Caco-2 (cell line): Measurements from ENCODE around the gene KLHL42. TPM values are rescaled to one million over a fixed set of nuclear protein-coding genes. Genes with fewer than 3 reads are reported as not detected.
"Not testable (repeated sequence)": the region's sequence is repeated elsewhere in the genome, so short reads cannot be mapped to it uniquely, and the experiment has no call there.

ENCODE experiments used
- BruUV-seq: library from RNA; stranded (reverse); fragments of 400-500 nt; replicated peaks from 2 replicates; lab custom pipeline; 2021; lab: Mats Ljungman, UMichigan
- CTCF ChIA-PET: fragments of 300-600 bp; sonication (Branson Sonifier 250); formaldehyde crosslinking; loops from one replicate; lab custom pipeline; 2022; ENCODE audit warnings: antibody characterized with exemption; lab: Charles Lee
- POLR2A ChIA-PET: fragments of 300-600 bp; sonication (Branson Sonifier 250); formaldehyde crosslinking; loops from one replicate; lab custom pipeline; 2022; ENCODE audit warnings: antibody characterized with exemption; lab: Charles Lee
- DNase-seq, 2 experiments: peaks; one replicate each; pipeline versions ENCODE4 v3.0.0 to v3.0.0-alpha.2; 2020 to 2022
- H3K27me3 ChIP-seq: replicated peaks from 2 replicates; pipeline ENCODE4 v1.6.0; 2011; ENCODE audit warnings: low read length; ENCODE audit not compliant: control insufficient read depth, insufficient read depth
- H3K36me3 ChIP-seq: 2 replicates; pipeline ENCODE4 v1.5.1; 2011; ENCODE audit warnings: low read length; ENCODE audit not compliant: control insufficient read depth, insufficient read depth
- H3K4me1 ChIP-seq: fragments of 250-450 bp; sonication (Bioruptor Pico); 2 replicates; pipeline ENCODE4 v1.5.1; 2020; ENCODE audit warnings: mild to moderate bottlenecking
- H3K4me3 ChIP-seq: 2 replicates; pipeline ENCODE4 v1.5.1; 2011; ENCODE audit warnings: low read depth, mild to moderate bottlenecking, control low read depth, low read length
- H3K9me3 ChIP-seq: fragments of 250-450 bp; sonication (Bioruptor Pico); 2 replicates; pipeline ENCODE4 v1.5.1; 2020; ENCODE audit warnings: mild to moderate bottlenecking, moderate library complexity
- H3K27ac Mint-ChIP-seq: one replicate; pipeline ENCODE4 v1.8.0; 2022; ENCODE audit warnings: mixed read lengths; ENCODE audit not compliant: unreplicated experiment
- H3K27me3 Mint-ChIP-seq: one replicate; pipeline ENCODE4 v1.8.0; 2022; ENCODE audit warnings: mixed read lengths; ENCODE audit not compliant: insufficient read depth, unreplicated experiment
- H3K36me3 Mint-ChIP-seq: one replicate; pipeline ENCODE4 v1.8.0; 2022; ENCODE audit warnings: mild to moderate bottlenecking, mixed read lengths; ENCODE audit not compliant: insufficient read depth, unreplicated experiment
- H3K4me1 Mint-ChIP-seq: one replicate; pipeline ENCODE4 v1.8.0; 2022; ENCODE audit warnings: low read depth, mixed read lengths; ENCODE audit not compliant: unreplicated experiment
- H3K4me3 Mint-ChIP-seq: one replicate; pipeline ENCODE4 v1.8.0; 2022; ENCODE audit warnings: mild to moderate bottlenecking, moderate library complexity, mixed read lengths; ENCODE audit not compliant: unreplicated experiment
- H3K9me3 Mint-ChIP-seq: one replicate; pipeline ENCODE4 v1.8.0; 2022; ENCODE audit warnings: mixed read lengths; ENCODE audit not compliant: unreplicated experiment
- intact Hi-C: fragments of 100-400 bp; cut with micrococcal nuclease; formaldehyde crosslinking; loops from one replicate; pipeline ENCODE4 v1.10.0; 2022; ENCODE audit not compliant: unreplicated experiment
- total RNA-seq: library from RNA; stranded (reverse); gene quantifications from 2 replicates; pipeline ENCODE4 v1.2.3, GENCODE V29; 2022
- TF ChIP-seq, protein P1 (sequence below), 2 experiments: fragments of 200-600 bp in 1 of 2; IDR thresholded peaks; 1 replicate in 1 of 2; 2 replicates in 1 of 2; pipeline versions ENCODE4 v1.5.1 to v1.8.0; 2011 to 2022; ENCODE audit warnings: antibody characterized with exemption in 1 of 2, control low read depth in 1 of 2, inconsistent platforms in 1 of 2, low read depth in 1 of 2, low read length in 1 of 2, mild to moderate bottlenecking in 1 of 2, moderate library complexity in 1 of 2; ENCODE audit not compliant: insufficient read depth in 1 of 2, severe bottlenecking in 1 of 2, unreplicated experiment in 1 of 2

The KLHL42 gene
- total RNA-seq, 1 experiment from 2014 or later: 36.5 TPM

DNA sequence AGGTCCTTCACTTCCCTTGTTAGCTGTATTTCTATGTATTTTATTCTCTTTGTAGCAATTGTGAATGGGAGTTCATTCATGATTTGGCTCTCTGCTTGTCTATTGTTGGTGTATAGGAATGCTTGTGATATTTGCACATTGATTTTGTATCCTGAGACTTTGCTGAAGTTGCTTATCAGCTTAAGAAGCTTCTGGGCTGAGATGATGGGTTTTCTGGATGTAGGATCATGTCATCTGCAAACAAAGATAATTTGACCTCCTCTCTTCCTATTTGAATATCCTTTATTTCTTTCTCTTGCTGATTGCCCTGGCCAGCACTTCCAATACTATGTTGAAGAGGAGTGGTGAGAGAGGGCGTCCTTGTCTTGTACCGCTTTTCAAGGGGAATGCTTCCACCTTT lies 67.3 kb downstream of the KLHL42 start:
- H3K4me3 ChIP-seq, DNase-seq, BruUV-seq, intact Hi-C loops, H3K27me3 ChIP-seq, H3K9me3 ChIP-seq, CTCF ChIA-PET, POLR2A ChIA-PET, H3K27me3 Mint-ChIP-seq, H3K36me3 ChIP-seq, H3K27ac Mint-ChIP-seq, H3K4me3 Mint-ChIP-seq, H3K36me3 Mint-ChIP-seq: not testable (repeated sequence)
- H3K4me1 ChIP-seq: peaks cover 37% of the 10 kb centered on the region
- H3K4me1 Mint-ChIP-seq: peaks cover 47% of the 10 kb centered on the region
- H3K9me3 Mint-ChIP-seq: peaks cover 43% of the 10 kb centered on the region

DNA sequence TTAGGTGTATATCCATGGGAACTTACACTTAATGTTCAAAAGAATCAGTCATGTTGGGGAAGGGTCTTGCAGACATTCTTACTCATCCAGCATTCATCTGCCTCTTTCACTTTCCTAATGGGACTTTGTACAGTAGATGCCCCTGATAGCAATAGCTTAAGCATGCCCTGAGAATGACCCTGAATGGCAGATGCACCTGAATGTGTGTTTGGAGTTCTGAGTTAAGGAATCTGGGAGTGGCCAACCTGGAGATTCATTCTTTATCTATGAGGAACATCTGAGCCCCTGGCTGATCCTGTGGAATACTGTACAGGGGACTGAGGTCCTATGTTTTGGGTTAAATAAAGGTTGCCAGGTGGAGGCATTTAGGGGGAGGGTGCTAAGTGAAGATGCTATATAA lies 71.3 kb downstream of the KLHL42 start:
- TF ChIP-seq, protein P1, sequence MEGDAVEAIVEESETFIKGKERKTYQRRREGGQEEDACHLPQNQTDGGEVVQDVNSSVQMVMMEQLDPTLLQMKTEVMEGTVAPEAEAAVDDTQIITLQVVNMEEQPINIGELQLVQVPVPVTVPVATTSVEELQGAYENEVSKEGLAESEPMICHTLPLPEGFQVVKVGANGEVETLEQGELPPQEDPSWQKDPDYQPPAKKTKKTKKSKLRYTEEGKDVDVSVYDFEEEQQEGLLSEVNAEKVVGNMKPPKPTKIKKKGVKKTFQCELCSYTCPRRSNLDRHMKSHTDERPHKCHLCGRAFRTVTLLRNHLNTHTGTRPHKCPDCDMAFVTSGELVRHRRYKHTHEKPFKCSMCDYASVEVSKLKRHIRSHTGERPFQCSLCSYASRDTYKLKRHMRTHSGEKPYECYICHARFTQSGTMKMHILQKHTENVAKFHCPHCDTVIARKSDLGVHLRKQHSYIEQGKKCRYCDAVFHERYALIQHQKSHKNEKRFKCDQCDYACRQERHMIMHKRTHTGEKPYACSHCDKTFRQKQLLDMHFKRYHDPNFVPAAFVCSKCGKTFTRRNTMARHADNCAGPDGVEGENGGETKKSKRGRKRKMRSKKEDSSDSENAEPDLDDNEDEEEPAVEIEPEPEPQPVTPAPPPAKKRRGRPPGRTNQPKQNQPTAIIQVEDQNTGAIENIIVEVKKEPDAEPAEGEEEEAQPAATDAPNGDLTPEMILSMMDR (IDR thresholded peaks at IDR 0.05; ENCODE audit: insufficient read depth in 1 of 2, low read depth in 1 of 2, low read length in 1 of 2, severe bottlenecking in 1 of 2, unreplicated experiment in 1 of 2): no peak
- no peak overlapping the region for H3K4me3 Mint-ChIP-seq
- peak; percentile 67 to 76 for DNase-seq
- H3K27me3 ChIP-seq: no peaks in the 10 kb centered on the region
- no peaks in the 10 kb centered on the region for H3K27me3 Mint-ChIP-seq
- BruUV-seq: no TSS peak
- peaks cover 7% of the 10 kb centered on the region; the same call in 1 of the 2 replicates for H3K9me3 ChIP-seq
- no peak overlapping the region for H3K4me3 ChIP-seq
- peaks cover 39% of the 10 kb centered on the region for H3K9me3 Mint-ChIP-seq
- no peak overlapping the region for H3K27ac Mint-ChIP-seq
- CTCF ChIA-PET: interaction anchor here (0.8 kb wide), 1 partner anchor 90 kb away, joined by 3 read pairs; no protein-coding TSS in a partner anchor
- POLR2A ChIA-PET: no interaction called here
- peaks cover 23% of the 10 kb centered on the region for H3K4me1 ChIP-seq
- no peaks in the 10 kb centered on the region for H3K36me3 Mint-ChIP-seq
- no peaks in the 10 kb centered on the region for H3K36me3 ChIP-seq
- H3K4me1 Mint-ChIP-seq: peaks cover 21% of the 10 kb centered on the region
- intact Hi-C loops: loop anchor here (1.0 kb wide), 1 partner anchor 10 kb away; no protein-coding TSS in a partner anchor

GRCh38 chr12:27852117-27852516 lies 72.1 kb downstream of the KLHL42 start:
- Histone ChIP-seq H3K4me3 (no peak overlapping the region), H3K9me3 (peaks cover 7% of the 10 kb centered on the region; the same call in 1 of the 2 replicates), H3K4me1 (peaks cover 23% of the 10 kb centered on the region), H3K36me3 (no peaks in the 10 kb centered on the region), H3K27me3 (no peaks in the 10 kb centered on the region)
- no TSS peak for BruUV-seq
- Mint-ChIP-seq H3K4me1 (peaks cover 21% of the 10 kb centered on the region), H3K27ac (no peak overlapping the region), H3K36me3 (no peaks in the 10 kb centered on the region), H3K4me3 (no peak overlapping the region), H3K27me3 (no peaks in the 10 kb centered on the region), H3K9me3 (peaks cover 31% of the 10 kb centered on the region)
- no peak for DNase-seq
- ChIA-PET CTCF (no interaction called here), POLR2A (no interaction called here)
- TF ChIP-seq, protein P1 (IDR thresholded peaks at IDR 0.05; ENCODE audit: insufficient read depth in 1 of 2, low read depth in 1 of 2, low read length in 1 of 2, severe bottlenecking in 1 of 2, unreplicated experiment in 1 of 2): no peak
- intact Hi-C loops: no loop called here

Other genes starting within 250 kb of the KLHL42 start
- gene REP15, start 83.8 kb upstream of the KLHL42 start, total RNA-seq: 1.8 and 2.3 TPM in 2 replicates
- gene MRPS35, start 69.4 kb upstream of the KLHL42 start, total RNA-seq: 135 TPM in 2 replicates
- not detected in 2 replicates for gene MANSC4, start within 50 bp of the KLHL42 start, total RNA-seq
- not detected in 2 replicates for gene PTHLH, start 192.5 kb downstream of the KLHL42 start, total RNA-seq